Small intestine (tissue), 7 donors: ENCODE results near the gene SOHLH1. TPM values are rescaled to one million over a fixed set of nuclear protein-coding genes. Genes with fewer than 3 reads are reported as not detected.

ENCODE experiments used
- DNase-seq, 2 donors: peaks; one replicate each; pipeline versions ENCODE4 v3.0.0 to v3.0.0-alpha.2; 2013
- FAIRE-seq: peaks from 2 replicates; lab custom pipeline; 2012; peaks lifted over from hg19 to GRCh38; lab: Jason Lieb, UNC
- H3K27ac ChIP-seq, 3 donors: one replicate each; pipeline ENCODE4 v1.5.1; 2013; ENCODE audit warnings: low read length in 2 of 3, mild to moderate bottlenecking in 2 of 3, control low read depth in 1 of 3, inconsistent platforms in 1 of 3, low read depth in 1 of 3, moderate library complexity in 1 of 3
- H3K27me3 ChIP-seq, 3 donors: one replicate each; pipeline ENCODE4 v1.6.1; 2013; ENCODE audit warnings: low read length in 3 of 3, inconsistent platforms in 1 of 3; ENCODE audit not compliant: control insufficient read depth in 3 of 3, insufficient read depth in 3 of 3
- H3K36me3 ChIP-seq, 3 donors: one replicate each; pipeline ENCODE4 v1.6.1; 2013; ENCODE audit warnings: low read length in 3 of 3, inconsistent platforms in 1 of 3, low read depth in 1 of 3, mild to moderate bottlenecking in 1 of 3, moderate library complexity in 1 of 3; ENCODE audit not compliant: control insufficient read depth in 3 of 3, insufficient read depth in 2 of 3
- H3K4me1 ChIP-seq, 3 donors: one replicate each; pipeline ENCODE4 v1.6.1; 2013; ENCODE audit warnings: low read length in 2 of 3, inconsistent platforms in 1 of 3, low read depth in 1 of 3, mild to moderate bottlenecking in 1 of 3, moderate library complexity in 1 of 3; ENCODE audit not compliant: control insufficient read depth in 3 of 3, insufficient read depth in 2 of 3
- H3K4me3 ChIP-seq, 3 donors: one replicate each; pipeline ENCODE4 v1.5.1; 2013; ENCODE audit warnings: low read length in 3 of 3, control low read depth in 1 of 3, inconsistent platforms in 1 of 3, low read depth in 1 of 3, mild to moderate bottlenecking in 1 of 3, moderate library complexity in 1 of 3
- H3K9me3 ChIP-seq, 2 donors: one replicate each; pipeline ENCODE4 v1.6.1; 2013; ENCODE audit warnings: low read depth in 1 of 2, low read length in 1 of 2; ENCODE audit not compliant: control insufficient read depth in 2 of 2, insufficient read depth in 1 of 2
- WGBS, 3 donors: extraction: QIAGEN DNeasy Blood & Tissue Kit; methylation state at CpG; one replicate each; pipeline ENCODE4 v1.1.7; 2013; 5-methylcytosine and 5-hydroxymethylcytosine counted together
- polyA plus RNA-seq, 4 donors: library from polyadenylated mRNA; stranded (reverse) in 3 of 4; unstranded in 1 of 4; fragments of 200-250 nt in 3 of 4; fragments of 120-200 nt in 1 of 4; gene quantifications; one replicate each; pipeline versions ENCODE4 v1.2.1 to v1.2.3, GENCODE V29; 2013
- donor health status: healthy with polysubstance abuse.
- donor health status: control.
- donor health status: control.
- donor health status: Bipolar disorder and iron deficiency.
- donor health status: healthy.

The SOHLH1 gene
- polyA plus RNA-seq, 4 donors, result not detected

GRCh38 chr9:135743021-135743420, 43.7 kb upstream of the SOHLH1 start:
- no peaks in the 10 kb centered on the region for H3K36me3 ChIP-seq

GRCh38 chr9:135741276-135742219, 42.3 kb upstream of the SOHLH1 start:
- FAIRE-seq (no peak), DNase-seq (no peak)
- 65 to 68% (median 66%) methylated on average over 23 to 24 of the region's 24 CpGs for WGBS, 3 donors
- Histone ChIP-seq H3K36me3 (no peaks in the 10 kb centered on the region), H3K27me3 (peaks cover 3 to 12% (median 10%) of the 10 kb centered on the region in 3 donors), H3K9me3 (no peaks in the 10 kb centered on the region), H3K27ac (no peak overlapping the region), H3K4me3 (no peak overlapping the region), H3K4me1 (no peaks in the 10 kb centered on the region)

More at GRCh38 chr9:135743021-135743420, 43.7 kb upstream of the SOHLH1 start:
- Histone ChIP-seq H3K9me3 (no peaks in the 10 kb centered on the region), H3K4me1 (no peaks in the 10 kb centered on the region), H3K27me3 (peaks cover 0 to 5% (median 3%) of the 10 kb centered on the region in 3 donors), H3K27ac (no peak overlapping the region), H3K4me3 (no peak overlapping the region)
- DNase-seq (no peak), FAIRE-seq (no peak)
- 71 to 78% (median 78%) methylated on average over 12 to 14 of the region's 14 CpGs for WGBS, 3 donors

GRCh38 chr9:135739271-135740220, 40.3 kb upstream of the SOHLH1 start:
- Histone ChIP-seq H3K4me1 (no peaks in the 10 kb centered on the region), H3K36me3 (no peaks in the 10 kb centered on the region), H3K27me3 (peaks cover 6 to 17% (median 10%) of the 10 kb centered on the region in 3 donors), H3K27ac (no peak overlapping the region), H3K9me3 (no peaks in the 10 kb centered on the region), H3K4me3 (no peak overlapping the region)
- 40 to 67% (median 52%) methylated on average over 26 to 28 of the region's 28 CpGs for WGBS, 3 donors
- FAIRE-seq (no peak), DNase-seq (no peak)

- Histone ChIP-seq H3K36me3 (no peaks in the 10 kb centered on the region), H3K27ac (no peak overlapping the region), H3K9me3 (no peaks in the 10 kb centered on the region), H3K4me1 (no peaks in the 10 kb centered on the region), H3K4me3 (no peak overlapping the region), H3K27me3 (peaks cover 6 to 17% (median 10%) of the 10 kb centered on the region in 3 donors)
- no peak for FAIRE-seq
- 60 to 64% (median 62%) methylated on average over 15 to 16 of the region's 16 CpGs for WGBS, 3 donors
- DNase-seq, result no peak
These were observed 38.7 kb upstream of the SOHLH1 start for GRCh38 chr9:135737840-135738521.

GRCh38 chr9:135736979-135737839, 37.9 kb upstream of the SOHLH1 start:
- WGBS, 3 donors, result 58 to 67% (median 60%) methylated on average over 22 to 23 of the region's 23 CpGs
- FAIRE-seq, result no peak
- DNase-seq, result no peak
- H3K4me1 ChIP-seq, result no peaks in the 10 kb centered on the region
- H3K9me3 ChIP-seq, result no peaks in the 10 kb centered on the region
- H3K4me3 ChIP-seq, result no peak overlapping the region
- peaks cover 6 to 17% (median 10%) of the 10 kb centered on the region in 3 donors for H3K27me3 ChIP-seq
- no peaks in the 10 kb centered on the region for H3K36me3 ChIP-seq
- H3K27ac ChIP-seq, result no peak overlapping the region

GRCh38 chr9:135736272-135736978, 37.1 kb upstream of the SOHLH1 start:
- Histone ChIP-seq H3K4me3 (no peak overlapping the region), H3K4me1 (no peaks in the 10 kb centered on the region), H3K36me3 (no peaks in the 10 kb centered on the region), H3K27me3 (peaks cover 6 to 17% (median 10%) of the 10 kb centered on the region in 3 donors), H3K27ac (no peak overlapping the region), H3K9me3 (peaks cover 0 to 2% of the 10 kb centered on the region in 2 donors)
- WGBS, 3 donors, result 6 to 9% (median 7%) methylated on average over 36 to 78 of the region's 78 CpGs
- DNase-seq (no peak), FAIRE-seq (no peak)

- Histone ChIP-seq H3K4me1 (no peaks in the 10 kb centered on the region), H3K36me3 (no peaks in the 10 kb centered on the region), H3K27ac (no peak overlapping the region), H3K9me3 (peaks cover 0 to 7% of the 10 kb centered on the region in 2 donors), H3K4me3 (no peak overlapping the region), H3K27me3 (peaks cover 6 to 17% (median 10%) of the 10 kb centered on the region in 3 donors)
- DNase-seq (no peak), FAIRE-seq (no peak)
- WGBS, 3 donors, result 77 to 85% (median 82%) methylated on average over 25 to 27 of the region's 27 CpGs
These were observed 35.4 kb upstream of the SOHLH1 start for GRCh38 chr9:135734616-135735144.
